ENCODE data around the gene CAMK1D. TPM values are rescaled to one million over a fixed set of nuclear protein-coding genes. Genes with fewer than 3 reads are reported as not detected.

CAMK1D gene
- total RNA-seq, 1 experiment from 2014 or later = 6.3 TPM

DNA sequence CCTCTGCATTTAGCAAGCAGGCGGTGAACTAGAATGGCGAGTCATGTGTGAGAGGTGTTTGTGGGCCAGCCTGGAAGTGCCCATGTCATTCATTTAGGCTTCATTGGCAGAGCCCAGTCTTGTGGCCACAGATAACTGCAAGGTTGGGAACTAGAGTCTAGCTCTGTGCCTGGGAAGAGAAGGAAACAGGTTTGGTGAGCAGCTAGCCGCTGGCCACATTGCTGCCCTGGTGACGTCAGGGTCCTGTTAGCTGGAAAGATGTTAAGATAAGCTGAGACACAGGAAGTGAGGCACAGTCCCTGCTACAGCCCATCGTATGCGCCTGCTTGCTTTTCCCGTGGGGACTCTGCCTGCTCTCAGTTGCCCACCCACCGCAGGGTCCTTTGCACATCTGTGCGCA, 185.5 kb downstream of the CAMK1D start:
- no peak for DNase-seq
- no peak overlapping the region for H2BK20ac ChIP-seq (ENCODE audit: low read depth, low read length, poor library complexity, severe bottlenecking)
- H3K4ac ChIP-seq (ENCODE audit: low read depth, low read length) = no peak overlapping the region
- H2AFZ ChIP-seq (ENCODE audit: low read length) = no peak overlapping the region
- H4K8ac ChIP-seq (replicated peaks; ENCODE audit: insufficient read length, low read depth, low read length) = no peak overlapping the region
- TF ChIP-seq, protein P1, sequence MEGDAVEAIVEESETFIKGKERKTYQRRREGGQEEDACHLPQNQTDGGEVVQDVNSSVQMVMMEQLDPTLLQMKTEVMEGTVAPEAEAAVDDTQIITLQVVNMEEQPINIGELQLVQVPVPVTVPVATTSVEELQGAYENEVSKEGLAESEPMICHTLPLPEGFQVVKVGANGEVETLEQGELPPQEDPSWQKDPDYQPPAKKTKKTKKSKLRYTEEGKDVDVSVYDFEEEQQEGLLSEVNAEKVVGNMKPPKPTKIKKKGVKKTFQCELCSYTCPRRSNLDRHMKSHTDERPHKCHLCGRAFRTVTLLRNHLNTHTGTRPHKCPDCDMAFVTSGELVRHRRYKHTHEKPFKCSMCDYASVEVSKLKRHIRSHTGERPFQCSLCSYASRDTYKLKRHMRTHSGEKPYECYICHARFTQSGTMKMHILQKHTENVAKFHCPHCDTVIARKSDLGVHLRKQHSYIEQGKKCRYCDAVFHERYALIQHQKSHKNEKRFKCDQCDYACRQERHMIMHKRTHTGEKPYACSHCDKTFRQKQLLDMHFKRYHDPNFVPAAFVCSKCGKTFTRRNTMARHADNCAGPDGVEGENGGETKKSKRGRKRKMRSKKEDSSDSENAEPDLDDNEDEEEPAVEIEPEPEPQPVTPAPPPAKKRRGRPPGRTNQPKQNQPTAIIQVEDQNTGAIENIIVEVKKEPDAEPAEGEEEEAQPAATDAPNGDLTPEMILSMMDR (conservative IDR thresholded peaks at IDR 0.05) = no peak
- no peak overlapping the region for H2BK120ac ChIP-seq (ENCODE audit: low read depth, low read length, poor library complexity, severe bottlenecking)
- no peak overlapping the region for H3K9ac ChIP-seq (ENCODE audit: extremely low read depth, insufficient read length, low read length)
- no CpG with 5 or more reads among the region's 9 CpGs for WGBS (ENCODE audit: extremely low coverage, insufficient read length, low lambda C conversion rate)
- H2BK5ac ChIP-seq (ENCODE audit: insufficient read length, low read length) = no peak overlapping the region
- no peaks in the 10 kb centered on the region for H3K79me1 ChIP-seq (ENCODE audit: insufficient read depth, low read depth, low read length, poor library complexity, severe bottlenecking)
- H3K23me2 ChIP-seq (ENCODE audit: insufficient read length, low read depth, low read length, poor library complexity, severe bottlenecking) = no peaks in the 10 kb centered on the region
- no peak overlapping the region for H2BK12ac ChIP-seq (ENCODE audit: insufficient read length, low read depth, low read length)
- H3K9me3 ChIP-seq (ENCODE audit: control insufficient read depth, low read depth, low read length) = no peaks in the 10 kb centered on the region
- no peak overlapping the region for H3T11ph ChIP-seq (ENCODE audit: low read length)
- Mint-ChIP-seq H3K27ac (no peak overlapping the region), H3K4me1 (peaks cover 3 to 4% of the 10 kb centered on the region in 2 experiments; a peak in 3 of 4 replicates), H3K9me3 (no peaks in the 10 kb centered on the region), H3K4me3 (no peak overlapping the region), H3K27me3 (ENCODE audit: low read depth) (no peaks in the 10 kb centered on the region), H3K36me3 (ENCODE audit: insufficient read depth in 1 of 3, low read depth in 3 of 3) (no peaks in the 10 kb centered on the region)
- H3K56ac ChIP-seq (ENCODE audit: insufficient read length, low read depth, low read length) = no peak overlapping the region
- no peak overlapping the region for H3K27ac ChIP-seq (ENCODE audit: insufficient read length, low read depth, low read length)
- no peak overlapping the region for H2AK5ac ChIP-seq (ENCODE audit: insufficient read length, low read length)
- no peak overlapping the region for H2BK15ac ChIP-seq (ENCODE audit: low read depth, low read length)
- no peak overlapping the region for H3K4me2 ChIP-seq (ENCODE audit: insufficient read depth, insufficient read length, low read length)
- no peak overlapping the region for H3K14ac ChIP-seq (ENCODE audit: insufficient read depth, low read length)
- H3K23ac ChIP-seq (ENCODE audit: insufficient read length, low read depth, low read length) = no peak overlapping the region
- H3K79me2 ChIP-seq (ENCODE audit: insufficient read depth, low read length) = no peaks in the 10 kb centered on the region
- no peaks in the 10 kb centered on the region for H3K4me1 ChIP-seq (ENCODE audit: insufficient read depth, low read length)
- no peak overlapping the region for H4K91ac ChIP-seq (ENCODE audit: insufficient read length, low read depth, low read length)
- H4K20me1 ChIP-seq (ENCODE audit: control insufficient read depth, insufficient read depth, insufficient read length) = no peaks in the 10 kb centered on the region
- no peak overlapping the region for H4K5ac ChIP-seq (ENCODE audit: insufficient read length, low read depth, low read length)
- H3K27me3 ChIP-seq (ENCODE audit: insufficient read depth, low read length) = no peaks in the 10 kb centered on the region
- H3K18ac ChIP-seq (ENCODE audit: insufficient read length, low read depth, low read length) = no peak overlapping the region

Measured in H9 (cell line).